GM20000 (cell line): ENCODE measurements around the gene ROBO1.

Experiments
- DNase-seq: peaks from one replicate; pipeline ENCODE4 v3.0.0; 2012; ENCODE audit warnings: low spot score
- TF ChIP-seq, protein P1 (sequence below): IDR thresholded peaks from 2 replicates; pipeline ENCODE4 v1.5.1; 2012; ENCODE audit warnings: mild to moderate bottlenecking, control low read depth; ENCODE audit errors: extremely low read depth, missing control alignments

The ROBO1 gene

DNA sequence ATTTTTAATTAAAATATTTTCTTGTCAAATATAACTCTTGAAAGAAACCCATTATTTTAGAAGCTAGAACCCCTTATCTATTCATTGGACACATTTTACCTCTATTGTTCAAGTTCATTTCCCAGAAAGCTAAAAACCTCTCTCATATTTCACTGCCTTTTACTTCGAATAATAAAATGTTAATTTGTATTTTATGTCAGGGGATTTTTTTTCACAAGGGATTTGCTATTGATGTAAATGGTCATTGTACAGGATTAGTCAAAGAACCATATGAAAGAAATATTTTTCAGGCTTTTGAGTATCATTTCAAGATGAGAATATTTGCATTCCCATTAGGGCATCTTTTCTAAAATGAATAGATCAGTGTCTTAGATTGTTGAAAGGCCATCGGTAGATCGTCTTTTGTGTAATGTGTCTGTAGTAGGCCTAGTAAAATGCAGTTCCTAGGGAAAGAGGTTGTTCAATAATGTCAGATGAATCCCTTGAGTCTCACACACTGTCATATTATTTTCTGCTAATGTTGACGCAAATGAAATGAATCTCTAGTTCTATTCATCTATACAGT, 114.5 kb downstream of the ROBO1 start:
- DNase-seq, result no peak

GRCh38 chr3:79651536-79652065, 116.2 kb downstream of the ROBO1 start:
- no peak for DNase-seq
- TF ChIP-seq, protein P1, sequence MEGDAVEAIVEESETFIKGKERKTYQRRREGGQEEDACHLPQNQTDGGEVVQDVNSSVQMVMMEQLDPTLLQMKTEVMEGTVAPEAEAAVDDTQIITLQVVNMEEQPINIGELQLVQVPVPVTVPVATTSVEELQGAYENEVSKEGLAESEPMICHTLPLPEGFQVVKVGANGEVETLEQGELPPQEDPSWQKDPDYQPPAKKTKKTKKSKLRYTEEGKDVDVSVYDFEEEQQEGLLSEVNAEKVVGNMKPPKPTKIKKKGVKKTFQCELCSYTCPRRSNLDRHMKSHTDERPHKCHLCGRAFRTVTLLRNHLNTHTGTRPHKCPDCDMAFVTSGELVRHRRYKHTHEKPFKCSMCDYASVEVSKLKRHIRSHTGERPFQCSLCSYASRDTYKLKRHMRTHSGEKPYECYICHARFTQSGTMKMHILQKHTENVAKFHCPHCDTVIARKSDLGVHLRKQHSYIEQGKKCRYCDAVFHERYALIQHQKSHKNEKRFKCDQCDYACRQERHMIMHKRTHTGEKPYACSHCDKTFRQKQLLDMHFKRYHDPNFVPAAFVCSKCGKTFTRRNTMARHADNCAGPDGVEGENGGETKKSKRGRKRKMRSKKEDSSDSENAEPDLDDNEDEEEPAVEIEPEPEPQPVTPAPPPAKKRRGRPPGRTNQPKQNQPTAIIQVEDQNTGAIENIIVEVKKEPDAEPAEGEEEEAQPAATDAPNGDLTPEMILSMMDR, result no peak

More for the DNA sequence above, 114.5 kb downstream of the ROBO1 start:
- TF ChIP-seq, protein P1, result no peak

DNA sequence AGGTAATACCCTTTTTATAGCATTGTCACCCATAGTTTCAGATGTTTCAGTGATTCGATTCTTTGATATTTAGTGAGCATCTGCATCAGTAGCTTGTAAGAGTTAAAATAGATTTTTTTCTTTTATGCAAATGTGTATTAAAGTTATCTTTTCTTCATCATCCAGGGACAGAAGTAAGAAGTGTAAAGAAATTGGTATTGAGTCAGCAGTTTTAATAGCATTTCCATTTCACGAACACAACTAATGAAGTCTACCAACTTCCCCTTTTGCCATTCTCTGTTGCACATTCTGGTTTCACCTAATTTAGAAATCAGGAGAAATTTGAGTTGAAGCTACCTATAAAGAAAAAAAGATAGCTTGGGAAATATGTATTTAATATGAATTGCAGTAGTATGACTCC, 127.9 kb downstream of the ROBO1 start:
- TF ChIP-seq, protein P1, result no peak
- no peak for DNase-seq

DNA sequence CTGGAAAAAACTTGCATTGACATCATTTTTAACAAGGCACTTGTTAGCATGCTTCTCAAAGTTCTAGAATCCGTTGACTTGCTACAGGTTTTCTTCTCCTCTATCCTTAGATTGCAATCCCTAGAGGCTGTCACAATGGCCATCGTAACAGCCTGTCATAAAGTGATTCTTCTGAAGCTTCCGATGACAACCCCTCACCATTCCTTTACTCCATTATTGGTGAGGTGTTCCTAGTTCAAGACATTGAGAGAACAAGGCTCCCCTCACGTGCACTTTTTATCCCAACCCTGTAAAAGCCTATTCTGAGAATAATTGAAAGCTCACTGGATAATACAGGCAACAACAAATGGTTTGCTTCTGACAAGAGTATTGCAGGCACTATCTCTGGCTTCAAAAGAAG, 131.4 kb downstream of the ROBO1 start:
- TF ChIP-seq, protein P1, result no peak

DNA sequence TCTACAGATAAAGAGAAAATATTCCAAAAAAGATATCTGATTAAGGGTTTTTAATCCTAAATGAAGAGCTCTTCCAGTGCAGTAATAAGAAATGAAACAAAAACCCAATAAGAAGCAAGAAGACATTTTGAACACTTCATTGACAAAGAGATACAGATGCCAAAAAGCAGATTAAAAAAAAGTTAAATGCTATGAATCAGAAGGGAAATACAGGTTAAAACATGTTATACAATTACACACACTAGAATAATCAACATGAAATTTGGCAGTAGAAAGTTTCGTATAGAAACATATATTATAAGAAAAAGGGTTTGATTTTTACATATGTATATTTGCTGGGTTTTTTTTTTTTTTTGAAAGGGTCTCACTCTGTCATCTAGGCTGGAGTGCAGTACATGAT, 135.0 kb downstream of the ROBO1 start:
- no peak for DNase-seq
- TF ChIP-seq, protein P1, result no peak

More for the DNA sequence above, 131.4 kb downstream of the ROBO1 start:
- no peak for DNase-seq

GRCh38 chr3:79618883-79619282, 148.9 kb downstream of the ROBO1 start:
- DNase-seq, result no peak
- TF ChIP-seq, protein P1, result no peak

GRCh38 chr3:79606414-79606813, 161.4 kb downstream of the ROBO1 start:
- no peak for DNase-seq
- TF ChIP-seq, protein P1, result no peak
